ENCODE measurements around the gene PDCD11. TPM values are rescaled to one million over a fixed set of nuclear protein-coding genes. Genes with fewer than 3 reads are reported as not detected.

Gene PDCD11
- total RNA-seq, 1 experiment from 2014 or later, result 81.7 TPM

- H3K27me3 Mint-ChIP-seq (ENCODE audit: insufficient read depth, unreplicated experiment), result no peaks in the 10 kb centered on the region
- TSS peak; percentile 99 for BruUV-seq (replicated peaks)
- DNase-seq (ENCODE audit: unreplicated experiment), result no peak
- peak overlapping the region; percentile 85 for H3K4me3 Mint-ChIP-seq (ENCODE audit: unreplicated experiment)
- TF ChIP-seq CTCF (IDR thresholded peaks at IDR 0.05; ENCODE audit: unreplicated experiment), result no peak
- CTCF ChIA-PET, result interaction anchor here (0.6 to 1.1 kb wide), 3 partner anchors 26 to 99 kb away, joined by 3 to 5 read pairs (median 4); no protein-coding TSS in a partner anchor
- H3K36me3 Mint-ChIP-seq (ENCODE audit: insufficient read depth, unreplicated experiment), result no peaks in the 10 kb centered on the region
- H3K9me3 Mint-ChIP-seq (ENCODE audit: unreplicated experiment), result no peaks in the 10 kb centered on the region
- H3K4me1 Mint-ChIP-seq (ENCODE audit: insufficient read depth, unreplicated experiment), result no peaks in the 10 kb centered on the region
- intact Hi-C loops (cut with micrococcal nuclease), result no loop called here
- POLR2A ChIA-PET, result interaction anchor here (0.6 to 2.9 kb wide), 12 partner anchors 8 to 722 kb away, joined by 3 to 62 read pairs (median 5); partner anchors contain the start of genes ATP5MK, CALHM3, PCGF6 and PDCD11
- H3K27ac Mint-ChIP-seq (ENCODE audit: low read depth, unreplicated experiment), result peak overlapping the region; percentile 93
These were observed 29.0 kb upstream of the PDCD11 start for GRCh38 chr10:103367379-103367781.

- ChIA-PET CTCF (interaction anchor here (0.6 kb wide), 1 partner anchor 28 kb away, joined by 3 read pairs; the partner anchor contains the start of genes ATP5MK and PDCD11), POLR2A (interaction anchor here (0.6 to 2.9 kb wide), 19 partner anchors 9 to 722 kb away, joined by 3 to 62 read pairs (median 4); partner anchors contain the start of genes ATP5MK, CALHM3, CNNM2 and PCGF6)
- TF ChIP-seq CTCF (IDR thresholded peaks at IDR 0.05; ENCODE audit: unreplicated experiment), result no peak
- H3K27ac Mint-ChIP-seq (ENCODE audit: low read depth, unreplicated experiment), result peak within 1 kb of the TSS; percentile 93
- no TSS peak for BruUV-seq (replicated peaks)
- H3K36me3 Mint-ChIP-seq (ENCODE audit: insufficient read depth, unreplicated experiment), result no peaks in the 10 kb centered on the region
- intact Hi-C loops (cut with micrococcal nuclease), result loop anchor here (2.0 kb wide), 1 partner anchor 29 kb away; the partner anchor contains the start of genes ATP5MK and PDCD11
- DNase-seq (ENCODE audit: unreplicated experiment), result peak; percentile 97
- H3K4me3 Mint-ChIP-seq (ENCODE audit: unreplicated experiment), result peak within 1 kb of the TSS; percentile 85
- no peaks in the 10 kb centered on the region for H3K9me3 Mint-ChIP-seq (ENCODE audit: unreplicated experiment)
- H3K27me3 Mint-ChIP-seq (ENCODE audit: insufficient read depth, unreplicated experiment), result no peaks in the 10 kb centered on the region
- no peaks in the 10 kb centered on the region for H3K4me1 Mint-ChIP-seq (ENCODE audit: insufficient read depth, unreplicated experiment)
These were observed 28.5 kb upstream of the PDCD11 start, which contains the start of gene TAF5 for GRCh38 chr10:103367782-103368518. Gene TAF5 (plus strand): TSS chr10:103367976. CDS start chr10:103367990, 14 bp downstream.

GRCh38 chr10:103373544-103373943, 22.9 kb upstream of the PDCD11 start:
- H3K4me1 Mint-ChIP-seq (ENCODE audit: insufficient read depth, unreplicated experiment), result no peaks in the 10 kb centered on the region
- CTCF ChIA-PET, result interaction anchor here (1.4 kb wide), 1 partner anchor 112 kb away, joined by 3 read pairs; no protein-coding TSS in a partner anchor
- no TSS peak for BruUV-seq (replicated peaks)
- no peak for DNase-seq (ENCODE audit: unreplicated experiment)
- H3K4me3 Mint-ChIP-seq (ENCODE audit: unreplicated experiment), result no peak overlapping the region
- POLR2A ChIA-PET, result interaction anchor here (1.7 kb wide), 1 partner anchor 21 kb away, joined by 4 read pairs; no protein-coding TSS in a partner anchor
- peaks cover 35% of the 10 kb centered on the region for H3K36me3 Mint-ChIP-seq (ENCODE audit: insufficient read depth, unreplicated experiment)
- intact Hi-C loops (cut with micrococcal nuclease), result no loop called here
- H3K27ac Mint-ChIP-seq (ENCODE audit: low read depth, unreplicated experiment), result no peak overlapping the region
- no peak for TF ChIP-seq CTCF (IDR thresholded peaks at IDR 0.05; ENCODE audit: unreplicated experiment)
- no peaks in the 10 kb centered on the region for H3K27me3 Mint-ChIP-seq (ENCODE audit: insufficient read depth, unreplicated experiment)
- no peaks in the 10 kb centered on the region for H3K9me3 Mint-ChIP-seq (ENCODE audit: unreplicated experiment)

GRCh38 chr10:103374263-103374662, 22.2 kb upstream of the PDCD11 start:
- CTCF ChIA-PET, result interaction anchor here (1.4 kb wide), 1 partner anchor 111 kb away, joined by 3 read pairs; no protein-coding TSS in a partner anchor
- H3K4me3 Mint-ChIP-seq (ENCODE audit: unreplicated experiment), result no peak overlapping the region
- H3K27me3 Mint-ChIP-seq (ENCODE audit: insufficient read depth, unreplicated experiment), result no peaks in the 10 kb centered on the region
- H3K36me3 Mint-ChIP-seq (ENCODE audit: insufficient read depth, unreplicated experiment), result peaks cover 39% of the 10 kb centered on the region
- intact Hi-C loops (cut with micrococcal nuclease), result no loop called here
- POLR2A ChIA-PET, result interaction anchor here (1.7 kb wide), 1 partner anchor 20 kb away, joined by 4 read pairs; no protein-coding TSS in a partner anchor
- no peaks in the 10 kb centered on the region for H3K9me3 Mint-ChIP-seq (ENCODE audit: unreplicated experiment)
- H3K4me1 Mint-ChIP-seq (ENCODE audit: insufficient read depth, unreplicated experiment), result no peaks in the 10 kb centered on the region
- no peak for DNase-seq (ENCODE audit: unreplicated experiment)
- TF ChIP-seq CTCF (IDR thresholded peaks at IDR 0.05; ENCODE audit: unreplicated experiment), result no peak
- no TSS peak for BruUV-seq (replicated peaks)
- H3K27ac Mint-ChIP-seq (ENCODE audit: low read depth, unreplicated experiment), result no peak overlapping the region

Data from MCF 10A (cell line).